HepG2 (cell line): ENCODE measurements around the gene LMBRD2. TPM values are rescaled to one million over a fixed set of nuclear protein-coding genes. Genes with fewer than 3 reads are reported as not detected.

Source experiments
- AHR ChIP-seq: IDR thresholded peaks from 2 replicates; pipeline ENCODE4 v1.6.1; 2018; ENCODE audit warnings: missing genetic modification reagents, missing compliant biosample characterization
- ARID3A ChIP-seq: IDR thresholded peaks from 2 replicates; pipeline ENCODE4 v1.6.1; 2012; ENCODE audit warnings: low read depth, low read length, improper control_type of control experiment
- ATF3 ChIP-seq: sonication (generic); formaldehyde crosslinking; IDR thresholded peaks from 2 replicates; pipeline ENCODE4 v1.4.0; 2020; ENCODE audit warnings: missing genetic modification reagents
- ATF6 ChIP-seq: sonication (generic); formaldehyde crosslinking; conservative IDR thresholded peaks from 2 replicates; pipeline ENCODE4 v1.4.0; 2020; ENCODE audit warnings: missing genetic modification reagents
- ATF7-NPFF ChIP-seq: sonication (generic); formaldehyde crosslinking; IDR thresholded peaks from 2 replicates; pipeline ENCODE4 v1.8.1; 2023; ENCODE audit warnings: mild to moderate bottlenecking, low read depth, missing genetic modification reagents, moderate library complexity
- FOXM1 ChIP-seq: sonication (generic); formaldehyde crosslinking; IDR thresholded peaks from 2 replicates; pipeline ENCODE4 v1.5.0; 2020; ENCODE audit warnings: missing genetic modification reagents
- HNRNPUL1 ChIP-seq: fragments of 200-400 bp; formaldehyde crosslinking; IDR thresholded peaks from 2 replicates; pipeline ENCODE4 v1.6.1; 2017; ENCODE audit warnings: low read depth, mild to moderate bottlenecking, low read length, moderate library complexity
- KDM2A ChIP-seq: sonication (generic); formaldehyde crosslinking; IDR thresholded peaks from 2 replicates; pipeline ENCODE4 v1.4.0; 2020; ENCODE audit warnings: low read depth, missing genetic modification reagents, borderline replicate concordance
- MEF2D ChIP-seq: sonication (generic); formaldehyde crosslinking; IDR thresholded peaks from 2 replicates; pipeline ENCODE4 v1.5.1; 2020; ENCODE audit warnings: mild to moderate bottlenecking, missing genetic modification reagents
- PAF1 ChIP-seq: IDR thresholded peaks from 2 replicates; pipeline ENCODE4 v1.6.1; 2016; ENCODE audit warnings: missing genetic modification reagents, missing compliant biosample characterization
- PHF21A ChIP-seq: sonication (generic); formaldehyde crosslinking; IDR thresholded peaks from 2 replicates; pipeline ENCODE4 v1.5.0; 2020; ENCODE audit warnings: mild to moderate bottlenecking, missing genetic modification reagents
- POGK ChIP-seq: sonication (generic); formaldehyde crosslinking; conservative IDR thresholded peaks from 2 replicates; pipeline ENCODE4 v1.8.0; 2022; ENCODE audit warnings: mild to moderate bottlenecking, moderate library complexity, missing genetic modification reagents
- SYNCRIP ChIP-seq: fragments of 200-400 bp; formaldehyde crosslinking; IDR thresholded peaks from 2 replicates; pipeline ENCODE4 v1.6.1; 2018; ENCODE audit warnings: mild to moderate bottlenecking, low read depth, low read length; ENCODE audit not compliant: insufficient read depth
- ZNF331 ChIP-seq: sonication (generic); formaldehyde crosslinking; IDR thresholded peaks from 2 replicates; pipeline ENCODE4 v1.4.0; 2020; ENCODE audit warnings: missing genetic modification reagents
- ZNF382 ChIP-seq: sonication (generic); formaldehyde crosslinking; IDR thresholded peaks from 2 replicates; pipeline ENCODE4 v1.5.0; 2020; ENCODE audit warnings: missing genetic modification reagents, mild to moderate bottlenecking, borderline replicate concordance
- ZNF563 ChIP-seq: sonication (generic); formaldehyde crosslinking; IDR thresholded peaks from 2 replicates; pipeline ENCODE4 v1.8.0; 2022; ENCODE audit warnings: mild to moderate bottlenecking, moderate library complexity, missing genetic modification reagents
- ZNF574 ChIP-seq: sonication (generic); formaldehyde crosslinking; IDR thresholded peaks from 2 replicates; pipeline ENCODE4 v1.4.0; 2020; ENCODE audit warnings: missing genetic modification reagents
- polyA plus RNA-seq, 8 experiments: library from polyadenylated mRNA; depleted of rRNA in 3 of 8; stranded (reverse) in 7 of 8; unstranded in 1 of 8; fragments of >200 nt; fragmentation: Illumina TruSeq in 4 of 8; extraction: Trizol in 4 of 8; gene quantifications; 2 replicates each; pipeline versions ENCODE4 v1.2.1 to v1.2.3, GENCODE V29; 2011 to 2016; ENCODE audit warnings: low read depth in 4 of 8, missing spikeins in 1 of 8, mixed read lengths in 1 of 8; ENCODE audit not compliant: insufficient read depth in 1 of 8
- total RNA-seq, 5 experiments: library from RNA; depleted of rRNA; stranded (reverse); fragments of >200 nt; fragmentation: Illumina TruSeq; extraction: Trizol; gene quantifications; 2 replicates each; pipeline ENCODE4 v1.2.3, GENCODE V29; 2016; ENCODE audit warnings: low read depth in 1 of 5

LMBRD2 gene
- total and polyA plus RNA-seq, 2 of the 13 experiments (the other 11 are each of a cell fraction or from before 2014, with no cell fraction given) = 2.0 to 4.7 TPM

GRCh38 chr5:36151434-36152323, at the start of gene LMBRD2, which contains the start of gene SKP2 (continued):
- TF ChIP-seq FOXM1 (no peak), ARID3A (no peak), ZNF331 (CRISPR knock-in tag) (peak; percentile 88), ZNF382 (CRISPR knock-in tag) (no peak), PHF21A (0 out of 2 replicates have a peak, but pooled peaks have one; percentile 17), KDM2A (CRISPR knock-in tag) (peak; percentile 88), HNRNPUL1 (no peak), PAF1 (no peak), ZNF563 (CRISPR knock-in tag) (0 out of 2 replicates have a peak, but pooled peaks have one; percentile 15), MEF2D (CRISPR knock-in tag) (no peak; the same call in 1 of the 2 replicates), POGK (CRISPR knock-in tag) (peak; percentile 53; the same call in 1 of the 2 replicates), AHR (CRISPR knock-in tag) (0 out of 2 replicates have a peak, but pooled peaks have one; percentile 54), SYNCRIP (no peak), ATF6 (no peak; the same call in 1 of the 2 replicates), ATF7-NPFF (no peak), ZNF574 (CRISPR knock-in tag) (peak; percentile 89), ATF3 (no peak)
